ENCODE data around the gene CACNA1D.

Gene CACNA1D

DNA sequence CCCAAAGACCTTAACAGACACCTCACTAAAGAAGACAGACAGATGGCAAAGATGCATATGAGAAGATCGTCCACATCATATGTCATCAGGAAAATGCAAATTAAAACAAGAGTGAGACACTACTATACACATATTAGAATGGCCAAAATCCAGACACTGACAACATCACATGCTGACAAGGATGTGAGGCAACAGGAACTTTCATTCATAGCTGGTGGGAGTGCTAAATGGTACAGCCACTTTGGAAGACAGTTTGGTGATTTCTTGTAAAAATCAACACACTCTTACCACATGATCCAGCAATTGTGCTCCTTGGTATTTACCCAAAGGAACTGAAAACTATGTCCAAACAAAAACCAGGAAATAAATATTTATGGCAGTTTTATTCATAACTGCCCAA lies 334.2 kb downstream of the CACNA1D start:
- H3K4me3 Mint-ChIP-seq = no peak overlapping the region

DNA sequence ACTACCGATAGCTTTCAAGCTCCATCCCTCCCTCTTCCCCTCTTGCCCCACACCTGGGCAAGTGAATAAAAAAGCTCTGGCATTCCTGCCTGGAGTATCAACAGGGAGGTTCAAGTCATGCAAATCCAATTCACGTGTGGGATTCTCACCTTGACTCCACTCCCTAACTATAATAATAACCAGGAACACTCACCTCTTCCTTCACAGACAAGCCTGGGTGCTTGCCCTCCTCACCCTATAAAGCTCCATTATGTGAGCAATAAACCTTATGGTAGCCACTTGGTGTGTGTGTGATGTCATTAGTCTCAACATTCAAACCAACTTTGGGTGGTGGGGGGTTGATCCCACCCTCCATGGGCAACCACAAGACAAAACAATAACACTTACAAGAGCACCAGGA lies 335.2 kb downstream of the CACNA1D start:
- no peak overlapping the region for H3K27ac Mint-ChIP-seq
- H3K9me3 Mint-ChIP-seq = peaks cover 4% of the 10 kb centered on the region
- TF ChIP-seq, protein P1, sequence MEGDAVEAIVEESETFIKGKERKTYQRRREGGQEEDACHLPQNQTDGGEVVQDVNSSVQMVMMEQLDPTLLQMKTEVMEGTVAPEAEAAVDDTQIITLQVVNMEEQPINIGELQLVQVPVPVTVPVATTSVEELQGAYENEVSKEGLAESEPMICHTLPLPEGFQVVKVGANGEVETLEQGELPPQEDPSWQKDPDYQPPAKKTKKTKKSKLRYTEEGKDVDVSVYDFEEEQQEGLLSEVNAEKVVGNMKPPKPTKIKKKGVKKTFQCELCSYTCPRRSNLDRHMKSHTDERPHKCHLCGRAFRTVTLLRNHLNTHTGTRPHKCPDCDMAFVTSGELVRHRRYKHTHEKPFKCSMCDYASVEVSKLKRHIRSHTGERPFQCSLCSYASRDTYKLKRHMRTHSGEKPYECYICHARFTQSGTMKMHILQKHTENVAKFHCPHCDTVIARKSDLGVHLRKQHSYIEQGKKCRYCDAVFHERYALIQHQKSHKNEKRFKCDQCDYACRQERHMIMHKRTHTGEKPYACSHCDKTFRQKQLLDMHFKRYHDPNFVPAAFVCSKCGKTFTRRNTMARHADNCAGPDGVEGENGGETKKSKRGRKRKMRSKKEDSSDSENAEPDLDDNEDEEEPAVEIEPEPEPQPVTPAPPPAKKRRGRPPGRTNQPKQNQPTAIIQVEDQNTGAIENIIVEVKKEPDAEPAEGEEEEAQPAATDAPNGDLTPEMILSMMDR (IDR thresholded peaks at IDR 0.05; ENCODE audit: unreplicated experiment in 3 of 3) = no peak

More for the DNA sequence above, 334.2 kb downstream of the CACNA1D start:
- H3K27ac Mint-ChIP-seq = no peak overlapping the region
- no peaks in the 10 kb centered on the region for H3K36me3 Mint-ChIP-seq (ENCODE audit: low read depth)
- H3K9me3 Mint-ChIP-seq = peaks cover 4% of the 10 kb centered on the region
- TF ChIP-seq, protein P1 (IDR thresholded peaks at IDR 0.05; ENCODE audit: unreplicated experiment in 3 of 3) = no peak
- no peaks in the 10 kb centered on the region for H3K4me1 Mint-ChIP-seq
- no peaks in the 10 kb centered on the region for H3K27me3 Mint-ChIP-seq (ENCODE audit: low read depth)

DNA sequence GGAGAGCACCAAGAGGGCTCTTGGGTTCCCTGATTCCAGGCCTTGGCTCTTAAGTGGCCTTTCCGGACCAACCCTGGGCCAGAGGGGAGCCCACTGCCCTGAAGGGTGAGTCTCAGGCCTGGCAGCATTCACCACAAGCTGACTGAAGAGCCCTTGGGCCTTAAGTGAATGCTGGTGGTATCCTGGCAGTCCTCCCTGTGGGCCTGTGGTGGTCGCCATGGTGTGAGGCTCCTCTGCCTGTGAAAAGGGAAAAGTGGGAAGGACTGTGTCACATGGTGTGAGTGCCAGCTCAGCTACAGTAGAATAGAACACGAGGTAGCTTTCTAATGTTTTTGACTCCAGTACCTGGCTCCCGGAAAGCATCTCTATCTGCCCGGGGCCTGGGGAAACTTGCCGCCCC lies 336.5 kb downstream of the CACNA1D start:
- H3K27me3 Mint-ChIP-seq (ENCODE audit: low read depth) = no peaks in the 10 kb centered on the region
- no peaks in the 10 kb centered on the region for H3K36me3 Mint-ChIP-seq (ENCODE audit: low read depth)
- H3K9me3 Mint-ChIP-seq = no peaks in the 10 kb centered on the region
- no peak overlapping the region for H3K4me3 Mint-ChIP-seq
- TF ChIP-seq, protein P1 (IDR thresholded peaks at IDR 0.05; ENCODE audit: unreplicated experiment in 3 of 3) = no peak
- no peak overlapping the region for H3K27ac Mint-ChIP-seq
- no peaks in the 10 kb centered on the region for H3K4me1 Mint-ChIP-seq

More for the DNA sequence above, 335.2 kb downstream of the CACNA1D start:
- Mint-ChIP-seq H3K4me1 (no peaks in the 10 kb centered on the region), H3K27me3 (ENCODE audit: low read depth) (no peaks in the 10 kb centered on the region), H3K4me3 (no peak overlapping the region), H3K36me3 (ENCODE audit: low read depth) (no peaks in the 10 kb centered on the region)

DNA sequence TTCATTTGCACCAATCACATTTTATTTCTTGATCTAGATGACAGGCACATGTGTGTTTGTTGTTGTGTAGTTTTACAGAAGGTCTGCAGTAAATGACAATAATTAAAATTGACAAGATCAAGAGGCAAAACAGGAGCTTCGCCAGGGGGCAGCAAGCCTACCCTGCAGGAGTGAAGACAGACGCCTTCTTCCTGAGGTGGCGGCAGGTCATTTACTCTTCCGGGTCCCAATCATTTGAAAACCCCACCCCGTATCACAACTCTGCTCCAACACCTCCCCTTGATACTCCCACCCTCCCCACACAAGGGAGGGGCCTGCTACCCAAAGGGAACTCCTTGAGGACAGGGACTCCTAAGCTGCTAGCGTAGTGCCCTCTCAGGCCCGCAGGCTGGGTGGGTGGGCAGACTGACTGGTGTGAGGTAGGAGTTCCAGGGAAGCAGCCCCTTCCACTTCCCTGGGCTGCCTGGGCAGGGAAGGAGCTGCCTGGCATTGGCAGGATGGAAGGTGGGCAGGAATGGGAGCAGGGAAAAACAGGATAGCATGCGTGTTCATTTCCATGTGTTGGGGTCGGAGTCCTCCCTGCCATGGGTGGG lies 338.7 kb downstream of the CACNA1D start:
- Mint-ChIP-seq H3K4me3 (no peak overlapping the region), H3K9me3 (no peaks in the 10 kb centered on the region), H3K4me1 (no peaks in the 10 kb centered on the region), H3K27me3 (ENCODE audit: low read depth) (no peaks in the 10 kb centered on the region), H3K36me3 (ENCODE audit: low read depth) (no peaks in the 10 kb centered on the region), H3K27ac (no peak overlapping the region)
- TF ChIP-seq, protein P1 (IDR thresholded peaks at IDR 0.05; ENCODE audit: unreplicated experiment in 3 of 3) = no peak

DNA sequence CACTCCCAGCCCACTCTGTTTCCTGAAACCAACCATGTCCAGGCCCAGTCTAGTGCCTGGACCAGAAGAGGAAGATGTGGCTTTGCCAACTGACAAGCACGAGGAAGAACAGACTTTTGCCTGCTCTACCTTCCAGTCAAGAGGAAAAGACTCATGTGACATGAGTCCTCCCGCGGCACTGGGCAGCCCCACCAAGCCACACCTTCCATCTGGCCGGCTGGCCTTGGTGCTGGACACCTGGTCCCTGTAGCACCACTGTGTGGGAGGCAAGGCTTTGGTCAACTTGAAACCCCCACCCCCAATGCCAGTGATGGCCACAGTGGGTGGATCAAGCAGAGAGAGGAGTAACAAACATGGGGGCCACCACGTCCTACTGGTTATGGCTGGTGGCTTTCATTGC lies 339.3 kb downstream of the CACNA1D start:
- Mint-ChIP-seq H3K27ac (no peak overlapping the region), H3K4me3 (no peak overlapping the region), H3K27me3 (ENCODE audit: low read depth) (no peaks in the 10 kb centered on the region), H3K9me3 (no peaks in the 10 kb centered on the region), H3K36me3 (ENCODE audit: low read depth) (no peaks in the 10 kb centered on the region), H3K4me1 (no peaks in the 10 kb centered on the region)
- TF ChIP-seq, protein P1 (IDR thresholded peaks at IDR 0.05; ENCODE audit: unreplicated experiment in 3 of 3) = no peak

DNA sequence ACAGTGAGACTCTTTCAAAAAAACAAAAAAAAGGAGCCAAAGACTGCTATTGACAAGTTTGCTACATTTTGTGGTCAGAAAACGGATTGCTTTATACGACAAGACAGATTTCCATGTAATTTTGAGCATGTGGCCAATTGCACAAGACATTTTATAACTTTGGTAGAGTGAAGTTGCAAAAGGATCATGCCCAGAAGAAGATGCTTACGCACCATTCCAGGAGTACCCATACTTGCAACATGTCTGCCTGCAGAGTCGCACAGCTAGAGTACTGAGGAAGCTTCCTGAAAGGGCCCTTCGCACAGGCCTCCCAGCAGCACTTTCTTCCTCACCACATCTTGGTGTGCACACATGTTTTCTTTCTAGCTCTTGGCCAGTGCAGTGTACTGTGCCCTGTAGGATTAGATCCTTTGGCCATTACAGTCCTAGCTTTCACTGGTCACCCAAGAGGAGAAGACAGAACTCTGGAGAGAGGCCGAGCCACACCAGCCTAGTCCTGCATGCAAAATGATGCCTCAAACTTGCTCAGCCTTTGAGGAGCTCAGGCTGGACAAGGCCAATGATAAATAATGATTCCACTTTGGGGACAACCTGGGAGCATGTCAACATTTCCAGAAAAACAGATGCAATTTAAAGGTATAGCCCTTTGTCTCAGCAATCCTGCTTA lies 340.2 kb downstream of the CACNA1D start:
- TF ChIP-seq, protein P1 (IDR thresholded peaks at IDR 0.05; ENCODE audit: unreplicated experiment in 3 of 3) = no peak
- Mint-ChIP-seq H3K27me3 (ENCODE audit: low read depth) (no peaks in the 10 kb centered on the region), H3K4me1 (no peaks in the 10 kb centered on the region), H3K4me3 (no peak overlapping the region), H3K36me3 (ENCODE audit: low read depth) (no peaks in the 10 kb centered on the region), H3K9me3 (no peaks in the 10 kb centered on the region), H3K27ac (no peak overlapping the region)
